GM19438 (cell line): Measurements from ENCODE around the gene SMS.

Experiments used
- ATAC-seq: cut with Tn5 transposase; IDR thresholded peaks from one replicate; pipeline ENCODE4 v1.9.1; 2021; ENCODE audit warnings: low read depth; ENCODE audit not compliant: unreplicated experiment

SMS gene

DNA sequence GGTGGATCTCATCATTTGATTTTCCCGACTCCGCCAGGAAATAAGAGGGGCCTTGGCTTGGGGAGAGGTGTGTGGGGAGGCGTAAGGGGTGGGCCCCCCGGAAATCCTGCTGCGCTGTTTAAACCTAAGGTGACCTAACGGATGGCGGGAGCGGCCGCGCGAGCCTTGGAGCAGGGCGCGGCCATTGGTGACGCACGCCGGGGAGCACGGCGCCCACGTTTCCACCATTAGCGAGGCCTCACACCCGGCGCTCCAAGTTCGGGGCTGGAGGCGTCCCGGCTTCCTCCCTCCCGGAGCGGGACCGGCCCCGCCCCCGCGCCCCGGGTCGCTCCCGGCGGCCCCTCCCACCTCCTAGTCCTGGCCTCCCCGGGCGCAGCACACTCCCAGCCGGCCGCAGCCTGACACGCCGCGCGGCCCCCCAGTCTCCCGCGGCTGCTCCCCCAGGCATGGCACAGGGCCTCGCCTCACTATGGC is at the start of gene SMS:
Gene SMS (plus strand): TSS at position 354 of the 474 bp plus-strand sequence. CDS start 116 bp downstream, at position 470.
- ATAC-seq: peak; percentile 59

DNA sequence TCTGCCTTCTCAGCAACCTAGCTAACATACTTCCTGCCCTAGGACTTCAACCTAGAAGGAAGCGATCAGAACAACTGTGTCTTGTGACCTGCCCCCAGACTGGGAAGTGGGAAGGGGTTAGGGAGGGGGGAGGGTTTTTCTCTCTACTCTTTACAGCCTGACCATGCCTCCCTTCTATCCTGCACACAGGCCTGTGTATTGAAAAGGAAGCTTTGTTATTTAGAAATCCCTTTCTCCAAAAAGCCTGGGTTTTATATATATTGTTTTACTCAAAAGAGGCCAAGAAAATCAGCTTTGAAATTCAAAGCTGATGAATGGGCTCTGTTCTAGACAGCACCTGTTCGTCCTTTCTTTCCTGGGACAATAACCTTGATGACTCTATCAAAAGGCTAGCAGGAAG is 35.2 kb upstream of the SMS start:
- no peak for ATAC-seq

DNA sequence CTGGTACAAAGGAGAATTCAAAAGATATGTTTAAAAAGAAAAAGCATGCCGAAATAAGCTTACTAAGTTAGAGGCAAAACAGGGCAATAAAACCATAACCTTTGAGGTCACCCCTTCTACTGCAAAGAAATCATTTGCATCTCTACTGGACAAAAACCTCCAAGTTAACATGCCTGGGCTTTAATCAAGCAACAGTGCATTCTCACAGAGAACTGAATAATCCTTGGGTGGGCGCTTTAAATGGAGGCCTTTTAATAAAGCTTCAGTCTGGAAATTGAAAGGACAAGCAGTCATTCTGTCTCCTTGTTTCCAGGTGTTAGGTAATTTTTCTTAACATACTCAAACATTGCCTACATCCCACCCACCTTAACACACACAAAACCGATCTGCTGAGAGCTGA is 34.6 kb upstream of the SMS start:
- no peak for ATAC-seq

DNA sequence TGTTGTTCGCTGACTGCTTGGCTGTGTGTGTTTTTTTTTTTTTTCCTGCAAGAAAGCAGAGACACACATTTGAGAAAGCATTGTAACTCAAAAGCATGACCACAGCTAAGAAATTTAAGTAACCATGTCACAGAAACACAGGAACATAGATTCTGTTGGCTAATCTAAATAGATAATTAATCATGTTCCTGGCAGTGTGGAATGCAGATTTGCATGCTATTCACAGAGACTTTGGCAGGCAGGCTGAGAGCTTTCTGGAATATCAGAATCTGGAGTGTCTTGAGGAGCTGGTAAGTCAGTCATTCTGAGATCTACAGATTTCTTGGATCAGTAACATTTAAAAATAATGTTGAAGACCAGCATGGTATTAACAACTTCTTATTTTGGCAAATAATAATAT is 33.2 kb upstream of the SMS start:
- no peak for ATAC-seq

DNA sequence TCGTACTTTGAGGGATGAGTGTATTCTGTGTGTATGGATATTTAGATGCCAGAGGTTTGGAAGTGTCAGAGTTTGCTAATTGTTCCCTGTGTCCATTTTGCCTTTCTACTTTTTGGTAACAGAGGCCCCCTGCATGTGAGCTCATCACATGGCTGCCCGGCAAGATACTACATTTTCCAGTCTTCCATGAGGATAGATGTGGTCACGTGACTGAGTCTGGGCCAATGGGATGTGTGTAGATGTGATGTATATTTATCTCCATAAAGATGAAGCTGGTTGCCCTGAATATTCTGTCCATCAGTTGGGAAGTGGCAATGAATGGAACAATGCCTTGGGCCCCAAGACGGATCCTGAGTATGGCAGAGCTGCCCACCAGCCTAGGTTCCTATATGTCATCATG is 29.0 kb upstream of the SMS start:
- no peak for ATAC-seq

DNA sequence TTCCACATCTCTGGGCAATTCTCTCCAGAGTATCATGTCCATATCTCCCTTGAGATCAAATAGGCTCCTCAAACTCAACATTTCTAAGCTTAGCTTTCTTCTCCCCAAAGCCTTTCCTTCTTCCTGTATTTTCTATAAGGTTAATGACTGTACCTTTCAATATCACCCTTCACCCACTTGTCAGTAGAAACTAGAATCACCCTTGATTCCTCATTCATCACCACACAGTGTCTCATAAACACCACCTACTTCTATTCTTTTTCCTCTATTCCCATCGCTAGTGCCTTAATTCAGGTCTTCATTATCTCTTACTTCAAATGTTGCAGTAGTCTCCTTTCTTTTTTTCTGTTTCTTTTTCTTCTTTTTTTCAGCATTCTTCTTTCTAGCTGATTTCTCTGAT is 28.3 kb upstream of the SMS start:
- no peak for ATAC-seq

DNA sequence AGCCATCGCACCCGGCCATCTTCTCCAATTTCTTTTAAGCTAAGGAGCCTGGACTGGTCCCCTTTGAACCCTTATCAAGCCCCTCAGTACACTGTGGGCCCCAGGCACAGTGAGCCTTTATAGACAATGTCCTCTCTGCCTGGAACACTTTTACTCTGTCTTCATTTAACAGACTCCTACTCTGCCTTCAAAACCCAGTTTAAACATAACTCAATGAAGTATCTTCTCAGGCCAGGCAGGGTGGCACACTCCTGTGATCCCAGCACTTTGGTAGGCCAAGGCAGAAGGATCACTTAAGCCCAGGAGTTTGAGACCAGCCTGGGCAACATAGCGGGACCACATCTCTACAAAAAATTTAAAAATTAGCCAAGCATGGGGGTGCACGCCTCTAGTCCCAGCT is 27.5 kb upstream of the SMS start:
- no peak for ATAC-seq

DNA sequence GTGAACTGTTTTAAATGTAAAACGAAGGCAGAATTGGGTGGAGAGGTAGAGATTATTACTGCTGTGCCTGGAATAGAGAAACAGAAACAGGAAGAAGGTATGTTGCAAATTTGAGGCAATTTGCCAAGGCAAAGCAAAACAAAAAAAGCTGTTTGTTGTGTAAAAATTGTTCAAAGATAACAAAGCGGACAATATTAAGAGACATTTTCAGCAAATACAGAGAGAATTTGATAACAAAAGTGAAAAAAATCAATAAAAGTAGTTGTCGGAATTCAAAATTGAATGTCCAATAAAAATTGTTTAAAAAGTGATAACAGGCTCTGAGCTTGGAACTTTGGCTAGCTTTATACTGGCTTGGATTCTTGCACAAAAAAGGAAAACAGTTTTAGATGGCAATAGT is 14.4 kb upstream of the SMS start:
- no peak for ATAC-seq

DNA sequence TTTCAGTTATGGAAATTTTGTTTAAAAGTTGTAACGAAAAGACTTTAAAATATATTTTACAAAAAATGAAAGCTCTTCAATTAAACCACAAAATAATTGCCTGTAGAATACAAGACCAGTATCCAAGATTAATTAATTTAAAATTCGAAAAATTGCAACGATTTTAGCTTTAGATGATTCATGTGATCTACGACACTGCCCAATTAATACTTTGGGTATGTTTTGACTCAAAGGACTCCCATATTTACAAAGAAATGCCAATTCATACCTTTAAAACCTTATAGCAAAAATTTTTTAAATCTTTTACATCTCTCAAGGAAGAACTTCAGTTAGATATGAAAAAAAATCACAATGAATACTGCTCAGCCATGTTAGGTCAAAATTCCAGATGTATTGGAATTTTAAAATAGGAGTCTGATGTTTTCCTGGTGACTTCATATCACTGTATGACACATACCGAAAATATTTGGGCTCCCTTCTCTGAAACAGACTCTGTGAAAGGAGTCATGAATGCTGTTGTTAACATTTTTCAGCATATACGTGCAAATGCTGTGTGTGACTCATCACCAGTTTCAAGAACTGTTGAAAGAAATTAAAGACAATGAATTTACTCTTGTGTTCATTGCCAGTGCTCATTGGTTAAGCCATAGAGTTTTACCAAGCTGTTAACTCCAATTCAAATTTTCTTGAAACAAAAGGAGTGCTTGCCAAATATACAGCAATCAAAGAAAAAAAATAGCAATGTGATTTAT is 13.8 kb upstream of the SMS start:
- no peak for ATAC-seq

DNA sequence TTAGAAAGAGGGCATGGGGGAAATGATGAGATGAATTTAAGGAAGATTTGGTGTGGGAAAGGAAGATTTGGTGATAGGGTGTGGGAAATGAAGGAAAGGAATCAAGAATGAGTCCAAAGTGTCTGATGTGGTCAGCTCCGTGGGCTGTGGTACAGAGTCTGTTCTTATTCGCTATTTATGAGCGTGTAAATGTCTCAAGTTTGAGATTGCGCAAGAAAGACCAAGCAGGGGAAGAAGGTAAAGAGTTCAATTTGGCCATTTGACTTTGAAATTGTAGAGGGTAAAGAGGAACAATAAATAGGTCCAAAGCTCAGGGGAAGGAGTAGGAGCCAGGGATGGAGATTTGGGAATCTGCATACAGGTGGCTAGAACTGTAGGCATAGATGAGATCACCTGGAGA is 11.3 kb upstream of the SMS start:
- no peak for ATAC-seq

DNA sequence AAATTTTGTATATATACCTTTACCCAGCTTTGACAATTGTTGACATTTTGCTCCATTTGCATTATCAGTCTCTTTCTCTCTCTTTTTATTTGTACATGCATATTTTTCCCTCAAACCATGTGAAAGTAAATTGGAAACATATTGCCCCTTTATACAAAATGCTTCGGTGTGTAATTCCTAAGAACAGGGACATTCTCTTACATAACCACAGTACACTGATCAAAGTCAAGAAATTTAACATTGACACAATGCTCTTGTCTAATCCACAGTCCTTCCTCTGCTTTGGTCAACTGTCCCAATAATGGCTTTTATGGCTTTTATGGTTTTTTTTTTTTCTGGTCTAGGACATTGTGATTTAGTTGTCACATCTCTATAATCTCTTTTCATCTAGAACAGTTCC is 9.5 kb upstream of the SMS start:
- ATAC-seq: no peak

DNA sequence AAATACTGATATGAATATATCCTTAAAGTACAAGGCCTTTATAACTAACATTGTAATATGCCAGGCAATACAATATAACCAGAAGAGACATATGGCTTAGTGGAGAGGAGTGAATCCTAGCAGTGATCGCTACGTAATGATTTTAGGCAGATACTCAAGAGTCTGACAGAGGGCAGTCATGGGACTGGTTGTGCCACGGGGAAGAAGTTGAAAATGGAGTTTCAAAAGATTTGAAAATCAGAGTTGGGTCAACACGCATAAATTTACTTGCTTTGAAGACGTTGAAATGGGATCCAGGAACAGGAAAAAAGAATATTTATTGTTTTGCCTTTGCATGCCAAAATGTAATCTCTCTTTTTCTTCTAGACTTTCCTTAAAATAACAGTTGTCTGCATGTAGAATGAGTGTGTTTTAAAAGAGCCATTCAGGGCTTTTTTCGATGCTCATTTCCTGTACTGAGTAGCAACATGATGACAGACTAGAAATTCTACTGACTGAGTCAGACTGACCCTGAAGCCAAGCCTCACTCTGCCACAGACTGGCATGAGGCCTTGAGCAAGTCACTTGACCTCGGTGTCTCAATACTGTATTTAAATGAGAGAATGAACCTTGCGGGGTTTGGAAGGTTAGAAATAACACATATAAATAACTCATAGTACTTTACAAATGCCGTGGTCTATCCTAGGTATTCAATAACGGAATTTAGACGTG is 8.1 kb upstream of the SMS start:
- no peak for ATAC-seq

DNA sequence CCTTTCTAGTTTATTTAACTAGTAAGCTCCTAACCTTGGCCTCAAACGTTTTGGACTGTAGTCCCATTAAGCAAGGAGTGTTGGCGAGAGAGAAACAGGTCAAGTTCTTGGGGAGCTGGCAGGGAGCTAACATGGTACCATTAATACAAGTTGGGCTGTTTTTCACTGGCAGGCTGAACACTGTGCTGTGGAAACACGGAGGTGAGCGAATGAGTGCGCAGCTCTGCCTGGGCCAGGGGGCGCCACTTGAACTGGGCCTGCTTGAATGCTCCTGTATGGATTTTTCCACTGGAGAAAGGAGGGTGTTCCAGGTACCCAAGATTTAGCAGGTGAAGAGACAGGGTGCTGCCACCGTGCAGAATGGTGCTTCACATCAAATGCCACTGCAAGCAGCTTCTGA is 7.4 kb upstream of the SMS start:
- no peak for ATAC-seq

DNA sequence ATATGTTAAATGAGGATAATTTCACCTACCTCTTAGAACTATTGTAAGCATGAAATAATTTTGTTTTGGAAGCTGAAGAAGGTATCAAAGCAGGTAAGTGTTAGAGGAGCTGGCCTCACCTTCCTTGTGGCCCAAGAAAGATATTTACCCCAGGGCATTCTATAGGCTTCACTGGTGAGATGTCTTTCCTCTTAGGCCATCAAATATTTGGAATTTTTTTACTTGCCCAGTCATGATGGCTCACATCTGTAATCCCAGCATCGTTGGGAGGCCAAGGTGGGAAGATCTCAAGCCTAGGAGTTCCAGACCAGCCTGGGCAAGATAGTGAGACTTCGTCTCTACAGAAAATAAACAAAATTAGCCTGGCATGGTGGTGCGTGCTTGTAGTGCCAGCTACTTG is 6.1 kb upstream of the SMS start:
- no peak for ATAC-seq

DNA sequence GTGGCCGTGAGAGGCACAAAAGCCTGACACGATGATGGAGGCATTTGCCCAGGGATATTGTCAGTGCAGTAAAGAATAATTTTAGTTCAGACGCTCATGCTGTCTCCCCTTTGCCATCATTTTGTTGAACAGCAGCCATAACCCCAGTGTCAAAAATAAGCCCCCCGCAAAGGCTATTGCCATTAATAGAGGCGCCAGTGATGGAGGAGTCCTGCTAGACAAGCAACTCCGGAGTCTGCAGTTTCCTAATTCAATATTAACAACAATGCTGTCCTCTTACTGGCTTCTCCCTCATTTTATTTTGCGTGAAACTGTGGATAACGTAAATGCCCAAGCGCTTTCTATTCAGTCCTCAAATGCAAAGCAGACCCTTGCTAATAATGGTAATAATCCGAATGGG is 603 bp upstream of the SMS start:
- no peak for ATAC-seq

DNA sequence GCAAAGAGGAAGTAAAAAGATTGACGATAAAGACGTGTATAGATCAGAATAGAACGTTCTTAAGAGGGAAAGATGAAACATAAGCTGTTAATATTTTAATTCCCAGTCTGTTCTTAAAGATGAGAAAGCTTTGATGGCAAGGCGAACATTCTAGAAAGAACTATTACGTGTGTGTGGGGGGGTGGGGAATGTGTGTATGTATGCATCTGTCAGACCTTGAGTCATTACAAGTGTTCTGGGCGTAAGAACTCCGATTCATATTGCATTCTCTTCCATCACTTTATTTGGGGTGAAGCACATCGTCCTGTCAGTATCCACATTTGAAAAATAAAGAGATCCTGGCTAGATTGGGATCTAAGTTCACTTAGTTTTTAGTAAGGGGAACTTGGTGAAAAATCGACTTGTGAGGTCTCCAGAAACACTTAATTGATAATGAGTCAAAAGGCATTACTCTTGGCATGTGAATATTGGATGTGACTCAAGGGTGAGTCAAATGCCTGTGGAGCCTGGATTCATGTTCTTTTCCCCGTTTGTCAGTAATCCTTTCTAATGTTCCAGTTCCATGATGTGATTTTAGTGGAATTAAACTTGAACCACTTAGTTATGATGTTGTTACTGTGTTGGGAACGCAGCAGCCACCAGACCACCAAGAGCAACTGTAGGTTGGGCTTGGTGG is 3.1 kb downstream of the SMS start:
- no peak for ATAC-seq

DNA sequence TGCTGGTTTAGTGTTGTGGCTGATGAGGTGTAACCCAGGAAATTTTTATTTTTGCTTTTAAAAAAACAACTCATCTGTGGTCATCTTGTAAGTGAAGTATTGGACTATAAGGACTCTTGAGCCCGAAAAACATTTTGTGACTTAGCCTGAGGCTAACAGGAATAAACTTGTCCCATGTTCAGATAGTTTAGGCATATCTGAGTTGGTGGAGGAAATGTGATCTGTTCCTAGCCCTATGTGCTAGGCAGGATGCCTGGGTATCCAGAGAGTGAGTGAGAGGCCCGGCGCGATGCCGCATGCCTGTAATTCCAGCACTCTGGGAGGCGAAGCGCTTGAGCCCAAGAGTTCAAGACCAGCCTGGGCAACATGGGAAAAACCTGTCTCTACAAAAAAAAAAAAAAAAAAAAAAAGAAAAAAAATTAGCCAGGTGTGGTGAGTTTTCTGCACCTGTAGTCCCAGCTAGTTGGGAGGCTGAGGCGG is 3.7 kb downstream of the SMS start:
- no peak for ATAC-seq

DNA sequence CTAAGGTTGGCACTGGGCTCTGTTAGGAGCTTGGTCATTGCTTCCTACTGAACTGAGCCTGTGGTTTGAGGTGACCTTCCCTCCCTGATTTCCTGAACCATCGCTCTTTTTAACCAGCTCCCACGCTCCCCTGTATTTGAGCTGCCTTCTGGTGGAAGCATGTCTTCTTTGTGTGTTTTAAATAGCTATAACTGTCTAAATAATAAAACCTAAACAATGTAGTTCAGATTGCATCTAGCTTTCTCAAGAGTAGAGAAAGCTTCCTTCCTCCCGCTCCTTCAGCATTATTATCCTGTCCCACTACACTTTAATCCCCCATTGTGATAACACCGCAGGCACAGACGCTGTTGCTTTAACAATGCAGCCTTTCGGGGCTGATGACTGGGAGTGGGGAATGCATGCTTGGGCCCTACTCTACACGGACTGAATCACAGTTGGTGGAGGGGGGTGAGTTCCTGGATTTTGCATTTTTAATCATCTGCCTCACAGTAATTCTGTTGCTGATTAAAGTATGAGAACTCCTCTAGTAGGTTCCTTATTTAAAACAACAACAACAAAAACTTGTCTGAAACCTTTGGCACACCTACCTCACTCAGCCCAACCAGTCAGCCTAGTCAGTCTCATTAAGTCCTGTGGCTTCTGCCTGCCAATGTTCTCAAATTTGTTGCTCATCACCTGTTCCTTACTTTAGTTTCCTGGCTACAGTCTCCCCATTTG is 6.6 kb downstream of the SMS start:
- no peak for ATAC-seq

DNA sequence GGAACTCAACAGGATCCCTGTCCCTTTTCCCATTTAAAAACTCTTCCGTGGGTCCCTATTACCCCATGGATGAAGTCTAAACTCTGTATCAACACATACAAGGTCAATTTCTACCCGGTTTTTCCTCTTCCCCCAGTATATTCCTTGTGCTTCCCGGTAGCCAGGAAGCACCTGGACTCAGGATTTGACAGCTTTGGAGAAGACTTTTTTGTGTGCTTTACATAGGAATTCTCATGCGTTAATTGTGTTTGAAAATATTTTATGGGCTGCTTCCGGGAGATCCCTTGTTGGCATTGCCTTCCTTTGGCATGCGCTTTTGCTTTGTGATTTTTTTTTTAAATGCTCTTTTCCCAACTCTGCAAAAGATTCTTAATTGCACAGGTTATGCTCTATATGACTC is 7.2 kb downstream of the SMS start:
- ATAC-seq: no peak

DNA sequence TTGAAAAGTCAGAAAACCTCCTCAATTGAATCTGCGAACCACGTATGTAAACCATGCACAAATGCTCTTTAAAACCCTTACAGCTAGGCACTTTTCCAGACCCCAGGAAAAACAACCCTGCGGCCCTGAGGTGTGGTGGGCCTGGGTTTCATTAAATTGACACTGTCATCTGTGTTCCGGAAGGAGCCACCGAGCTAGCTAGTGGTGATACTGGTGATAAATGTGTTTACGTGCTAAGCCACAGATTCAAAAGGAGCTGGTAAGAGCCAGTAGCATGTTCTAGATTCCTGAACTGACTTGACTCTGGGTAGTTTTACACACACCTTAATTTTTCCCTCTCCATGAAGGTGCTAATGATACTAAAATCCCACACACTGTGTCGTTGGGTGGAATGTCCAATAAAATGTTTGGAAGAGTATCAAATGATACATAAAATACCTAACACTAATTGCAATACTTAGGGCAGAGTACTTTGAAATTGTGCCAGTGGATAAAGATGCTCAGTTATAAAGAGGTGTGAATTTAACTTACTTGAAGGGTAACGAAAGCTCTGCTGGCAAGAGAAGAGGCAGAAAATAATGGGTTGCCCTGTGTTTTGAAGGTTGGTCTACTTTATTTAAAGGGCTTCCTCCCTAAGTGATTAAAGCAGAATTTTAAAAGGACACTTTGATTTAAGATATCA is 8.5 kb downstream of the SMS start:
- ATAC-seq: no peak
